Smooth muscle cell (in vitro differentiated cells): ENCODE results near the gene NOL3. TPM values are rescaled to one million over a fixed set of nuclear protein-coding genes. Genes with fewer than 3 reads are reported as not detected.

Experiments
- DNase-seq: peaks from one replicate; lab custom pipeline; 2025; ENCODE audit not compliant: unreplicated experiment; lab: John Stamatoyannopoulos, UW
- H2AFZ ChIP-seq: fragments of 200-600 bp; sonication (generic); 2 replicates; pipeline ENCODE4 v1.6.0; 2016; ENCODE audit warnings: antibody characterized with exemption, low read depth, mild to moderate bottlenecking
- H3F3A ChIP-seq: fragments of 200-600 bp; sonication (generic); 2 replicates; pipeline ENCODE4 v1.6.0; 2017; ENCODE audit warnings: antibody characterized with exemption, low read depth
- H3K27ac ChIP-seq: fragments of 200-600 bp; sonication (generic); 2 replicates; pipeline ENCODE4 v1.5.1; 2016; ENCODE audit warnings: low read depth, mild to moderate bottlenecking
- H3K27me3 ChIP-seq: fragments of 200-600 bp; sonication (generic); 2 replicates; pipeline ENCODE4 v1.6.1; 2016; ENCODE audit warnings: low read depth, mild to moderate bottlenecking
- H3K36me3 ChIP-seq: fragments of 200-600 bp; sonication (generic); 2 replicates; pipeline ENCODE4 v1.5.1; 2016; ENCODE audit warnings: low read depth
- H3K4me1 ChIP-seq: fragments of 200-600 bp; sonication (generic); 2 replicates; pipeline ENCODE4 v1.5.1; 2016; ENCODE audit warnings: low read depth
- H3K4me2 ChIP-seq: fragments of 200-600 bp; sonication (generic); 2 replicates; pipeline ENCODE4 v1.6.0; 2016; ENCODE audit warnings: mild to moderate bottlenecking
- H3K4me3 ChIP-seq: fragments of 200-600 bp; sonication (generic); 2 replicates; pipeline ENCODE4 v1.5.1; 2016; ENCODE audit warnings: mild to moderate bottlenecking
- H3K79me2 ChIP-seq: fragments of 200-600 bp; sonication (generic); 2 replicates; pipeline ENCODE4 v1.6.0; 2016; ENCODE audit warnings: low read depth, mild to moderate bottlenecking
- H3K9ac ChIP-seq: fragments of 200-600 bp; sonication (generic); 2 replicates; pipeline ENCODE4 v1.6.0; 2016; ENCODE audit warnings: low read depth
- H3K9me3 ChIP-seq: fragments of 200-600 bp; sonication (generic); replicated peaks from 2 replicates; pipeline ENCODE4 v1.5.1; 2016; ENCODE audit warnings: low read depth
- H4K20me1 ChIP-seq: fragments of 200-600 bp; sonication (generic); 2 replicates; pipeline ENCODE4 v1.6.0; 2016; ENCODE audit warnings: low read depth
- CTCF ChIP-seq: fragments of 200-600 bp; sonication (generic); IDR thresholded peaks from 2 replicates; pipeline ENCODE4 v1.5.1; 2017; ENCODE audit warnings: borderline replicate concordance, mild to moderate bottlenecking, antibody characterized with exemption; ENCODE audit not compliant: insufficient read depth, poor library complexity, severe bottlenecking
- WGBS: methylation state at CpG from one replicate; pipeline ENCODE4 v1.1.7; 2016; ENCODE audit warnings: low lambda C conversion rate; 5-methylcytosine and 5-hydroxymethylcytosine counted together
- polyA plus RNA-seq: library from polyadenylated mRNA; unstranded; fragments of >200 nt; fragmentation: Nextera tagmentation; extraction: Ambion mirVana; gene quantifications from 2 replicates; pipeline ENCODE4 v1.2.1, GENCODE V29; 2016
- total RNA-seq: library from RNA; depleted of rRNA; stranded (reverse); fragments of >200 nt; gene quantifications from 2 replicates; pipeline ENCODE4 v1.2.3, GENCODE V29; 2014

The NOL3 gene
- total and polyA plus RNA-seq, 2 experiments from 2014 or later = 33.0 to 36.4 TPM

- peaks cover 24% of the 10 kb centered on the region for H3K4me1 ChIP-seq
- peak overlapping the region; percentile 87 for H3K4me2 ChIP-seq
- H2AFZ ChIP-seq = peak overlapping the region; percentile 20
- peak overlapping the region; percentile 83 for H3K9ac ChIP-seq
- no peaks in the 10 kb centered on the region for H3K79me2 ChIP-seq
- DNase-seq = no peak
- peak overlapping the region; percentile 55 for H3K4me3 ChIP-seq
- H3K27ac ChIP-seq = peak overlapping the region; percentile 72
- WGBS = 32% methylated on average over 14 of the region's 14 CpGs
- no peak for TF ChIP-seq CTCF
- peaks cover 15% of the 10 kb centered on the region for H3K27me3 ChIP-seq
- no peaks in the 10 kb centered on the region for H3K36me3 ChIP-seq
- H4K20me1 ChIP-seq = peaks cover 9% of the 10 kb centered on the region
- H3F3A ChIP-seq = peaks cover 7% of the 10 kb centered on the region
- H3K9me3 ChIP-seq = no peaks in the 10 kb centered on the region
These were observed 761 bp downstream of the NOL3 start for GRCh38 chr16:67170949-67171649.

DNA sequence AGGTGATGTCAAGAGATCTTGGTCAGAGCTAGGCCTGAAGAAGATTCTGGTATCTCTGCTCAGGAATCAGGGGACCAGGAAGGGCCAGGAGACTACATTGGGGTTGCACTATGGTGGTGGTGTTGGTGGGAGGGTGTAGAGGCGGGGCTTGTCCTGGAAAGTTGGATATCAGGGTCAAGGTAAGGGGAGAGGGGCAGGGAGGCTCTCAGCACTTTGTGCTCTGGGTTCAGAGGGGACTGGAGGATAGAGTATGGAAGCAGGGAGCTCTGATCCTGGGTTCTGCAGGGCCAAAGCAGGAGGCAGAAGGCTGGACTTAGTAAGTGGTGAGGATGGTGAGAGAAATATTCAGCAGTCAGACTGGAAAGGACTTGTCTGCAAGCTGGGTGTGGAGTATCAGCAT, 3.0 kb downstream of the NOL3 start:
- H3K4me1 ChIP-seq = peaks cover 24% of the 10 kb centered on the region
- no peak overlapping the region for H2AFZ ChIP-seq
- peaks cover 7% of the 10 kb centered on the region for H3F3A ChIP-seq
- no peaks in the 10 kb centered on the region for H3K79me2 ChIP-seq
- H3K36me3 ChIP-seq = no peaks in the 10 kb centered on the region
- no peak for TF ChIP-seq CTCF
- H4K20me1 ChIP-seq = peaks cover 20% of the 10 kb centered on the region
- no peak for DNase-seq
- no peaks in the 10 kb centered on the region for H3K27me3 ChIP-seq
- H3K4me3 ChIP-seq = peak overlapping the region; percentile 47
- no peak overlapping the region for H3K9ac ChIP-seq
- peak overlapping the region; percentile 82 for H3K4me2 ChIP-seq
- WGBS = 91% methylated on average over 1 of the region's 1 CpG
- H3K9me3 ChIP-seq = no peaks in the 10 kb centered on the region
- H3K27ac ChIP-seq = peak overlapping the region; percentile 10

DNA sequence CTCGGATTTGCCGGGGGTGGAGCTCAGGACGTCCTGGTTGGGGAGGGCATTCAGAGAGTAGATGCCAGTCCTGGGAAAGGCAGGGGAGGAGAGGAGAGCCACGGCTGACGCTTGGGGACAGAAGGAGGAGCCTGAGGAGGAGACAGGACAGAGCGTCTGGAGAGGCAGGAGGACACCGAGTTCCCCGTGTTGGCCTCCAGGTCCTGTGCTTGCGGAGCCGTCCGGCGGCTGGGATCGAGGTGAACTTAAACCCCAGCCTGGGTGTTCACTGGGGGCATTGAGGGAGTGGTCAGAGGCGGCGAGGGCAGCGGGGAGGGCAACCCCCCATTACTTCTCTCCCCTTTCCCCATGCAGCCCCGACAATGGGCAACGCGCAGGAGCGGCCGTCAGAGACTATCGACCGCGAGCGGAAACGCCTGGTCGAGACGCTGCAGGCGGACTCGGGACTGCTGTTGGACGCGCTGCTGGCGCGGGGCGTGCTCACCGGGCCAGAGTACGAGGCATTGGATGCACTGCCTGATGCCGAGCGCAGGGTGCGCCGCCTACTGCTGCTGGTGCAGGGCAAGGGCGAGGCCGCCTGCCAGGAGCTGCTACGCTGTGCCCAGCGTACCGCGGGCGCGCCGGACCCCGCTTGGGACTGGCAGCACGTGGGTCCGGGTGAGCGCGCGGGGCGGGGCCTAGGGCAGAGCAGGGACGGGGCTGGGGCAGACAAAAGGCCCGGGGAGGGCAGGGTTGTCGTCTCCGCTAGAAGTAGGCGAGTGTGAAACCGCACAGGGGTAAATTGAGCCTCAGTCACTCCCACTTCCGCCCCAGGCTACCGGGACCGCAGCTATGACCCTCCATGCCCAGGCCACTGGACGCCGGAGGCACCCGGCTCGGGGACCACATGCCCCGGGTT, 3.7 kb downstream of the NOL3 start:
- no peak for TF ChIP-seq CTCF
- Histone ChIP-seq H3K9ac (no peak overlapping the region), H3K9me3 (no peaks in the 10 kb centered on the region), H3K4me1 (peaks cover 23% of the 10 kb centered on the region), H2AFZ (no peak overlapping the region), H4K20me1 (peaks cover 27% of the 10 kb centered on the region), H3F3A (peaks cover 7% of the 10 kb centered on the region), H3K27ac (peak overlapping the region; percentile 10), H3K4me3 (peak overlapping the region; percentile 47), H3K4me2 (peak overlapping the region; percentile 82), H3K36me3 (no peaks in the 10 kb centered on the region), H3K27me3 (no peaks in the 10 kb centered on the region), H3K79me2 (no peaks in the 10 kb centered on the region)
- 4% methylated on average over 56 of the region's 71 CpGs for WGBS
- peak; percentile 67 for DNase-seq
